ENCODE measurements around the gene IP6K3.

- TF ChIP-seq CTCF (conservative IDR thresholded peaks at IDR 0.05) (no peak), ZFX (IDR thresholded peaks at IDR 0.05) (no peak)
Measured at GRCh38 chr6:33692078-33692759, 54.5 kb downstream of the IP6K3 start.

All from C4-2B (cell line).